ENCODE results near the gene NDUFB2.
"Not testable (repeated sequence)": the region's sequence is repeated elsewhere in the genome, so short reads cannot be mapped to it uniquely, and the experiment has no call there.

- TF ChIP-seq CTCF, POLR2A (IDR thresholded peaks at IDR 0.05): not testable (repeated sequence)
Measured at GRCh38 chr7:140669862-140670261, 26.6 kb upstream of the NDUFB2 start.
